ENCODE measurements around the gene SSH2. TPM values are rescaled to one million over a fixed set of nuclear protein-coding genes. Genes with fewer than 3 reads are reported as not detected.

Gene SSH2
- total and polyA plus RNA-seq, 9 of the 15 experiments (the other 6 are each of a cell fraction or from before 2014, with no cell fraction given) = 3.9 to 16.1 (median 10.2) TPM

DNA sequence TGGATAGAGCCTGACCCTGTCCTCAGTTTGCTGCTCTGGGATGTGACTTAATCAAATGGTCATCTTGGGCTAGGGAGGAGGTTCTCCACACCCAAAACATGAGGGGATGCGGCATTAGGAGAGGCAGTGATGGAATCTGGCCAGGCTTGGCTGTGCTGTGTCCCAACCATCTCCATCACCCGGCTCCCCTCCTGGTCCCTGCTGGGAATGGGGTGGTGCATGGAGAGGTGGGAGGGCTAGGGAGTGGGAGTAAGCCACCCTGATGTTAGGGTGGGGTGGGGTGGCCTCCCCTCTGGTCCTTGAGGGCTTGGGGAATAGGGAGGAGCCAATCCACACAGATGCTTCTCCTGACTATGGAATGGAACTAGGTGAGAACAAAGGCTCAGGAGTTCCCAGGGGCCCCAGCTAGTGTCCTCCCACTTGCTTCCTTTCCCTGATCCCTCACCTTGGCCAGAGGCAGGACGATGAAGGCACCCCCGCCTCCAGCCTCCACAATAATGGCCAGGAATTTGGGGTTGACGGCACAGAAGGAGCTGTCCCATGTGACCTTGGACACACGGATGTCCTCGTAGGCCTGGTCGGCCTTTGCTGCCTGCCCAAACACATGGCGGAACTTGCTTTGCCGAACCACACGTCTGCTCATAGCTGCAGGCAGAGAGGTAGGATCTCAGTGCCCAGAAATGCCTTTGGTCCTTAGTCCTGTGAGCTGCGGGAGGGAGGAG lies 309.1 kb downstream of the SSH2 start:
- Histone ChIP-seq H3K4me2 (ENCODE audit: insufficient read depth, low read length) (no peak overlapping the region), H3K9ac (ENCODE audit: insufficient read depth in 1 of 2, low read depth in 2 of 2, low read length in 2 of 2) (peak overlapping the region in 1 of 2 experiments; percentile 41; a peak in 2 of 4 replicates), H2AFZ (ENCODE audit: low read depth, low read length) (no peak overlapping the region), H3K4me1 (replicated peaks in 1 of 2; ENCODE audit: control insufficient read depth in 2 of 2, insufficient read depth in 2 of 2, low read length in 2 of 2) (peaks cover 27 to 56% of the 10 kb centered on the region in 2 experiments), H3K9me1 (ENCODE audit: control insufficient read depth, insufficient read depth, low read length) (no peaks in the 10 kb centered on the region), H3K4me3 (no peak overlapping the region), H3K79me2 (ENCODE audit: control insufficient read depth, insufficient read depth, low read length) (no peaks in the 10 kb centered on the region), H3K27ac (ENCODE audit: extremely low read depth, low read depth, low read length) (no peak overlapping the region), H3K36me3 (ENCODE audit: control insufficient read depth, insufficient read depth, low read length) (no peaks in the 10 kb centered on the region), H4K20me1 (replicated peaks; ENCODE audit: control insufficient read depth, insufficient read depth, low read length) (no peaks in the 10 kb centered on the region; the same call in 1 of the 2 replicates), H3K27me3 (ENCODE audit: control insufficient read depth in 2 of 2, insufficient read depth in 2 of 2, low read length in 2 of 2) (no peaks in the 10 kb centered on the region), H3K9me3 (replicated peaks; ENCODE audit: control insufficient read depth, insufficient read depth, low read depth, low read length) (no peaks in the 10 kb centered on the region)
- ATAC-seq (no peak), FAIRE-seq (no peak), DNase-seq (ENCODE audit: extremely low read depth in 1 of 4, low spot score in 3 of 4) (no peak)
- POLR2A ChIA-PET = interaction anchor here (0.6 to 1.2 kb wide), 3 partner anchors 19 to 473 kb away, joined by 3 to 5 read pairs (median 3); no protein-coding TSS in a partner anchor
- in situ Hi-C loops (cut with MboI) (no loop called here), intact Hi-C loops (cut with micrococcal nuclease) (no loop called here)
- no TSS peak for BruUV-seq (replicated peaks)
- CTCF ChIA-PET (ENCODE audit: low intra/inter-chr PET ratio) = no interaction called here
- 82% methylated on average over 12 of the region's 12 CpGs for WGBS (ENCODE audit: insufficient coverage, low coverage, missing lambda C conversion rate)
- no peak for TF ChIP-seq SMC3 (conservative IDR thresholded peaks at IDR 0.05; ENCODE audit: insufficient read depth, low read depth, low read length)
- TF ChIP-seq FOXJ3 (CRISPR knock-in tag; IDR thresholded peaks at IDR 0.05) = no peak
- TF ChIP-seq, protein P1, sequence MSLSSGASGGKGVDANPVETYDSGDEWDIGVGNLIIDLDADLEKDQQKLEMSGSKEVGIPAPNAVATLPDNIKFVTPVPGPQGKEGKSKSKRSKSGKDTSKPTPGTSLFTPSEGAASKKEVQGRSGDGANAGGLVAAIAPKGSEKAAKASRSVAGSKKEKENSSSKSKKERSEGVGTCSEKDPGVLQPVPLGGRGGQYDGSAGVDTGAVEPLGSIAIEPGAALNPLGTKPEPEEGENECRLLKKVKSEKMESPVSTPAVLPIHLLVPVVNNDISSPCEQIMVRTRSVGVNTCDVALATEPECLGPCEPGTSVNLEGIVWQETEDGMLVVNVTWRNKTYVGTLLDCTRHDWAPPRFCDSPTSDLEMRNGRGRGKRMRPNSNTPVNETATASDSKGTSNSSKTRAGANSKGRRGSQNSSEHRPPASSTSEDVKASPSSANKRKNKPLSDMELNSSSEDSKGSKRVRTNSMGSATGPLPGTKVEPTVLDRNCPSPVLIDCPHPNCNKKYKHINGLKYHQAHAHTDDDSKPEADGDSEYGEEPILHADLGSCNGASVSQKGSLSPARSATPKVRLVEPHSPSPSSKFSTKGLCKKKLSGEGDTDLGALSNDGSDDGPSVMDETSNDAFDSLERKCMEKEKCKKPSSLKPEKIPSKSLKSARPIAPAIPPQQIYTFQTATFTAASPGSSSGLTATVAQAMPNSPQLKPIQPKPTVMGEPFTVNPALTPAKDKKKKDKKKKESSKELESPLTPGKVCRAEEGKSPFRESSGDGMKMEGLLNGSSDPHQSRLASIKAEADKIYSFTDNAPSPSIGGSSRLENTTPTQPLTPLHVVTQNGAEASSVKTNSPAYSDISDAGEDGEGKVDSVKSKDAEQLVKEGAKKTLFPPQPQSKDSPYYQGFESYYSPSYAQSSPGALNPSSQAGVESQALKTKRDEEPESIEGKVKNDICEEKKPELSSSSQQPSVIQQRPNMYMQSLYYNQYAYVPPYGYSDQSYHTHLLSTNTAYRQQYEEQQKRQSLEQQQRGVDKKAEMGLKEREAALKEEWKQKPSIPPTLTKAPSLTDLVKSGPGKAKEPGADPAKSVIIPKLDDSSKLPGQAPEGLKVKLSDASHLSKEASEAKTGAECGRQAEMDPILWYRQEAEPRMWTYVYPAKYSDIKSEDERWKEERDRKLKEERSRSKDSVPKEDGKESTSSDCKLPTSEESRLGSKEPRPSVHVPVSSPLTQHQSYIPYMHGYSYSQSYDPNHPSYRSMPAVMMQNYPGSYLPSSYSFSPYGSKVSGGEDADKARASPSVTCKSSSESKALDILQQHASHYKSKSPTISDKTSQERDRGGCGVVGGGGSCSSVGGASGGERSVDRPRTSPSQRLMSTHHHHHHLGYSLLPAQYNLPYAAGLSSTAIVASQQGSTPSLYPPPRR (CRISPR knock-in tag; IDR thresholded peaks at IDR 0.05; ENCODE audit: borderline replicate concordance) = no peak
- no peak for TF ChIP-seq ZNF785 (CRISPR knock-in tag; IDR thresholded peaks at IDR 0.05)
- no peak for TF ChIP-seq NR1H2 (CRISPR knock-in tag; IDR thresholded peaks at IDR 0.05)
- TF ChIP-seq BMI1 (IDR thresholded peaks at IDR 0.05; ENCODE audit: low read length) = no peak
- no peak for TF ChIP-seq SAFB (IDR thresholded peaks at IDR 0.05; ENCODE audit: borderline replicate concordance, low read depth, low read length)
- no peak for TF ChIP-seq TGIF2 (CRISPR knock-in tag; IDR thresholded peaks at IDR 0.05)
